Osteocyte (in vitro differentiated cells): ENCODE measurements around the gene LMO2. TPM values are rescaled to one million over a fixed set of nuclear protein-coding genes. Genes with fewer than 3 reads are reported as not detected.

Experiments used
- DNase-seq: peaks from one replicate; pipeline ENCODE4 v3.0.0; 2021; ENCODE audit warnings: mixed read lengths; ENCODE audit not compliant: unreplicated experiment; ENCODE audit errors: extremely low spot score
- H3K27ac Mint-ChIP-seq: one replicate; pipeline ENCODE4 v1.8.0; 2021; ENCODE audit warnings: mild to moderate bottlenecking, mixed read lengths; ENCODE audit not compliant: unreplicated experiment
- H3K27me3 Mint-ChIP-seq: one replicate; pipeline ENCODE4 v1.8.0; 2021; ENCODE audit warnings: mixed read lengths; ENCODE audit not compliant: unreplicated experiment
- H3K36me3 Mint-ChIP-seq: one replicate; pipeline ENCODE4 v1.8.0; 2021; ENCODE audit warnings: mixed read lengths; ENCODE audit not compliant: unreplicated experiment
- H3K4me1 Mint-ChIP-seq: one replicate; pipeline ENCODE4 v1.8.0; 2021; ENCODE audit warnings: mixed read lengths; ENCODE audit not compliant: unreplicated experiment
- H3K4me3 Mint-ChIP-seq: one replicate; pipeline ENCODE4 v1.8.0; 2021; ENCODE audit warnings: mild to moderate bottlenecking, moderate library complexity, mixed read lengths; ENCODE audit not compliant: unreplicated experiment
- H3K9me3 Mint-ChIP-seq: one replicate; pipeline ENCODE4 v1.8.0; 2021; ENCODE audit warnings: mixed read lengths; ENCODE audit not compliant: unreplicated experiment
- total RNA-seq: library from RNA; stranded (reverse); gene quantifications from 2 replicates; pipeline ENCODE4 v1.2.1, GENCODE V29; 2021
- TF ChIP-seq, protein P1 (sequence below): fragments of 200-600 bp; sonication (generic); IDR thresholded peaks from 2 replicates; pipeline ENCODE4 v1.5.0; 2021; ENCODE audit warnings: antibody characterized with exemption, mild to moderate bottlenecking, moderate library complexity

LMO2 gene
- total RNA-seq, 1 donor from 2014 or later, result 0.70 TPM

DNA sequence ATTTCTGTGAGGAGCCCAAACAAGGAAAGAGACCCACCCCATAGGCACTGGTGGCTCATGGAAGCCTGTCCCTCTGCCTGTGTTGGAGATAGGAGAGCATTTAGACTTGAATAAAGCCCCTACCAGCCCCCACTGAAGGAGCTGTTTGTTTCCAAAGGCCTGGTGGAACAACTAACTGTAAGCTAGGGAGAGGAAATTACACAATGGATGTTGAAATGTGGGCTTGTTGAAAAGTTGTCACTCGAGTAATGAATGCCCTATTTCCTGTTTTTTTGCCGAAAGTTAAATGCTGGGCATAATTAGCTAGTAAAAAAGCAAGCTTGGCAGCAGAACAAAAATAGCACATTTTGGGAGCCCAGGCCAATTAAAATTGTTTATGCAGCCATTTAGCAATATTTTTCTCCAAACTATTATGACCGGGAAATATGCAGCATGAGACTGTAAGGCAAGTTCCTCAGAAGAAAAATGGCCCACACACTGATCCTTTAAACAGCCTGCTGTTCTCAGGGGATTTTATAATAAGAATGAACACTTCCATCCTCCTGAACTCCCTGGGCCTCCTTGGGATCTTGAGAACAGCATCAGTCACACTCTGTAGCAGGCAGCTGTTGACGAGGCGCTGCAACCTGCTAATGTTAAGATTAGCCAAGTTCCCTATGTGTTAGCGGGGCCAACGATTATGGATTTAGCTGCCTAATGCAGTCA lies 38.6 kb upstream of the LMO2 start:
- Mint-ChIP-seq H3K4me1 (peaks cover 17% of the 10 kb centered on the region), H3K36me3 (no peaks in the 10 kb centered on the region), H3K9me3 (no peaks in the 10 kb centered on the region), H3K4me3 (no peak overlapping the region), H3K27me3 (peaks cover 16% of the 10 kb centered on the region), H3K27ac (no peak overlapping the region)
- no peak for DNase-seq
- TF ChIP-seq, protein P1, sequence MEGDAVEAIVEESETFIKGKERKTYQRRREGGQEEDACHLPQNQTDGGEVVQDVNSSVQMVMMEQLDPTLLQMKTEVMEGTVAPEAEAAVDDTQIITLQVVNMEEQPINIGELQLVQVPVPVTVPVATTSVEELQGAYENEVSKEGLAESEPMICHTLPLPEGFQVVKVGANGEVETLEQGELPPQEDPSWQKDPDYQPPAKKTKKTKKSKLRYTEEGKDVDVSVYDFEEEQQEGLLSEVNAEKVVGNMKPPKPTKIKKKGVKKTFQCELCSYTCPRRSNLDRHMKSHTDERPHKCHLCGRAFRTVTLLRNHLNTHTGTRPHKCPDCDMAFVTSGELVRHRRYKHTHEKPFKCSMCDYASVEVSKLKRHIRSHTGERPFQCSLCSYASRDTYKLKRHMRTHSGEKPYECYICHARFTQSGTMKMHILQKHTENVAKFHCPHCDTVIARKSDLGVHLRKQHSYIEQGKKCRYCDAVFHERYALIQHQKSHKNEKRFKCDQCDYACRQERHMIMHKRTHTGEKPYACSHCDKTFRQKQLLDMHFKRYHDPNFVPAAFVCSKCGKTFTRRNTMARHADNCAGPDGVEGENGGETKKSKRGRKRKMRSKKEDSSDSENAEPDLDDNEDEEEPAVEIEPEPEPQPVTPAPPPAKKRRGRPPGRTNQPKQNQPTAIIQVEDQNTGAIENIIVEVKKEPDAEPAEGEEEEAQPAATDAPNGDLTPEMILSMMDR, result no peak

DNA sequence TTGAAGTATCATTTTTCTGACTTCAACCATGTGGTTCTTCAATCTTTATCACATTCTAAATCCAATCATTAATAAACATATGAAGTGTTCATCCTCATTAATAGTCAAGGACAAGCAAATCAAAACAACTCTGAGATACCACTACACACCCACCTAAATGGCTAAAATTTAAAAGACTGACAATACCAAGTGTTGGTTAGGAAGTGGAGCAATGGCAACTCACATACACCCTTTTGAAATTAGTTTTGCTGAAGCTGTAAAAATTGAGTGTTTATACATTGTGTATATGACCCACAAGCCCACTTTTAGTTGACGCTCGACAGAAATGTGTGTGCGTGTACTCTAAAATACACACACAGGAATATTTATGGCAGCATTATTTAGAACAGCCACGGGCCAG lies 36.7 kb upstream of the LMO2 start:
- DNase-seq, result no peak
- Mint-ChIP-seq H3K9me3 (no peaks in the 10 kb centered on the region), H3K4me1 (peaks cover 17% of the 10 kb centered on the region), H3K27ac (no peak overlapping the region), H3K36me3 (no peaks in the 10 kb centered on the region), H3K4me3 (no peak overlapping the region), H3K27me3 (peaks cover 26% of the 10 kb centered on the region)
- TF ChIP-seq, protein P1, result no peak

DNA sequence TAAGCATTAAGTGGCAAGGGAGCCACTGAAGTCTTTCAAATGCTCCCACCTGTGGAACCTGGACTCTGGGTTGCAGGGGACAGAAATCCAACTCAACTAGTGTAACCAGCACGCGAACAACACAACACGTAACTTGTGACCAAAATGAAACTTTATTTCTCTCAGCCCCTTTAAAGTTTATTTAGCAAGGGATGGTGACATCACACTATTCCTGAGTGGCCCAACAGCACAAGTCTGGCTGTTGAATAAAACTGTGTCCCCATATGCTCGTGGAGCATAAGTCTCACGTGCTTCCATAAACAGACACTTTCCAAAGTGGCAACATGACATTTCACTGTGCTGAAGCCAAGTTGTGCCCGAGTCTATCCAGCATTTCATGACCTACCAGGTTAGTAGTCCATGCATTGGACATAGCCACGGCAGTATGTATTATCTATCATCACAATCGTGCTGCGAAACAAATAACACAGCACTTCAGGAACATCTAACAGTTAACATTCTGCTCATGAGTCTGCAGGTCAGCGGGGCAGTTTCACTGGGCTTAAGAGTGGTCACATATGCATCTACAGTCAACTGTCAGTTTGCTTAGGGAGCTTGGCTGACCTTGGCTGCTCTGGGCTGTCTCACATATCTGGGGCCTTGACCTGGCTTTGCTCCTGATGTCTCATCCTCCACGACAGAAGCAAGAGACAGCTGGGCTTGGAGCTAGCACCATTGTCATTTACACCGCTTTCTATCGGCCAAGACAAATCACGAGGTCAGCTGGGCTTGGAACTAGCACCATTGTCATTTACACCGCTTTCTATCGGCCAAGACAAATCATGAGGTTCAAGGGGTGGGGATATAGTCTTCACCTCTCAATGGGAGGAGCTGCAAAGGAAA lies 35.0 kb upstream of the LMO2 start:
- no peaks in the 10 kb centered on the region for H3K36me3 Mint-ChIP-seq
- H3K4me3 Mint-ChIP-seq, result no peak overlapping the region
- DNase-seq, result no peak
- no peak overlapping the region for H3K27ac Mint-ChIP-seq
- H3K9me3 Mint-ChIP-seq, result no peaks in the 10 kb centered on the region
- H3K27me3 Mint-ChIP-seq, result peaks cover 41% of the 10 kb centered on the region
- TF ChIP-seq, protein P1, result no peak
- H3K4me1 Mint-ChIP-seq, result peaks cover 13% of the 10 kb centered on the region

- Mint-ChIP-seq H3K27ac (no peak overlapping the region), H3K27me3 (peaks cover 49% of the 10 kb centered on the region), H3K36me3 (no peaks in the 10 kb centered on the region), H3K4me3 (no peak overlapping the region), H3K9me3 (no peaks in the 10 kb centered on the region), H3K4me1 (no peaks in the 10 kb centered on the region)
- DNase-seq, result no peak
- TF ChIP-seq, protein P1, result no peak
These were observed 32.5 kb upstream of the LMO2 start for GRCh38 chr11:33924341-33924740.

DNA sequence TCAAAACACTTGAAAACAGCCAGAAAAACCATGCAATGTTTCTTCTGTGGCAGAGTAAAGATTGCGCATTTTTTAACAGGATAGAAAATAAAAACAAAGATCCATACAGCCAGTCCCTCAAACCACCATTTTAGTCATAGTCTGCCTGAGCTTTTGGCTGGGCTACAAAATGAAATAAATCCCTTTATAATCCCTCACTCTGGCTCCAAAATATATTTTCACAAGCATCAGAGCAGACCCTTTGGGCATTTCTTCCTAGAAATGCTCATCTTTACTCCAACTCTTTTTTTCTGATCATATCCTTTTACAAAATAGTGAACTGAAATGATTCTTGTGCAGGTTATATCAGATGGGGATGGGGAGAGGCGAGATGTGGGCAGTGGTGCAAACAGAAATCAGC lies 31.8 kb upstream of the LMO2 start:
- TF ChIP-seq, protein P1, result no peak
- H3K27me3 Mint-ChIP-seq, result peaks cover 49% of the 10 kb centered on the region
- no peak for DNase-seq
- H3K36me3 Mint-ChIP-seq, result no peaks in the 10 kb centered on the region
- no peaks in the 10 kb centered on the region for H3K4me1 Mint-ChIP-seq
- no peak overlapping the region for H3K27ac Mint-ChIP-seq
- no peak overlapping the region for H3K4me3 Mint-ChIP-seq
- no peaks in the 10 kb centered on the region for H3K9me3 Mint-ChIP-seq
